Measurements from ENCODE around the gene DRD3.

GRCh38 chr3:114078126-114078525 lies 100.7 kb downstream of the DRD3 start:
- TF ChIP-seq CTCF (IDR thresholded peaks at IDR 0.05) (no peak), POLR2AphosphoS5 (IDR thresholded peaks at IDR 0.05) (no peak)
